Neural progenitor cell (in vitro differentiated cells): Measurements from ENCODE around the gene DSG1. TPM values are rescaled to one million over a fixed set of nuclear protein-coding genes. Genes with fewer than 3 reads are reported as not detected.

Experiments
- DNase-seq: peaks from one replicate; pipeline ENCODE4 v3.0.0-alpha.2; 2016; ENCODE audit warnings: low spot score
- H2AFZ ChIP-seq: fragments of 200-600 bp; sonication (generic); replicated peaks from 2 replicates; pipeline ENCODE4 v1.6.1; 2016; ENCODE audit warnings: antibody characterized with exemption
- H3F3A ChIP-seq: fragments of 200-600 bp; sonication (generic); 2 replicates; pipeline ENCODE4 v1.6.1; 2016; ENCODE audit warnings: antibody characterized with exemption, low read depth
- H3K27ac ChIP-seq: fragments of 200-600 bp; sonication (generic); 2 replicates; pipeline ENCODE4 v1.5.1; 2016; ENCODE audit warnings: mild to moderate bottlenecking
- H3K27me3 ChIP-seq: fragments of 200-600 bp; sonication (generic); 2 replicates; pipeline ENCODE4 v1.6.1; 2016; ENCODE audit warnings: mild to moderate bottlenecking, moderate library complexity
- H3K36me3 ChIP-seq: fragments of 200-600 bp; sonication (generic); 2 replicates; pipeline ENCODE4 v1.5.1; 2016
- H3K4me1 ChIP-seq: fragments of 200-600 bp; sonication (generic); 2 replicates; pipeline ENCODE4 v1.6.1; 2016; ENCODE audit warnings: mixed run types
- H3K4me2 ChIP-seq: fragments of 200-600 bp; sonication (generic); 2 replicates; pipeline ENCODE4 v1.6.1; 2016
- H3K4me3 ChIP-seq: fragments of 200-600 bp; sonication (generic); 2 replicates; pipeline ENCODE4 v1.5.1; 2016
- H3K79me2 ChIP-seq: fragments of 200-600 bp; sonication (generic); 2 replicates; pipeline ENCODE4 v1.6.1; 2016; ENCODE audit warnings: low read depth
- H3K9ac ChIP-seq: fragments of 200-600 bp; sonication (generic); 2 replicates; pipeline ENCODE4 v1.6.1; 2016
- H3K9me3 ChIP-seq: fragments of 200-600 bp; sonication (generic); 2 replicates; pipeline ENCODE4 v1.5.1; 2016; ENCODE audit warnings: low read depth
- H4K20me1 ChIP-seq: fragments of 200-600 bp; sonication (generic); 2 replicates; pipeline ENCODE4 v1.6.1; 2016; ENCODE audit warnings: low read depth
- H3K27ac Mint-ChIP-seq: 3 replicates; pipeline ENCODE4 v1.8.0; 2021; ENCODE audit warnings: mixed read lengths
- H3K27me3 Mint-ChIP-seq: 2 replicates; pipeline ENCODE4 v1.8.0; 2022; ENCODE audit warnings: low read depth, mild to moderate bottlenecking, inconsistent platforms, moderate library complexity, mixed read lengths; ENCODE audit not compliant: insufficient read depth
- H3K36me3 Mint-ChIP-seq: 3 replicates; pipeline ENCODE4 v1.8.0; 2021; ENCODE audit warnings: mixed read lengths
- H3K4me1 Mint-ChIP-seq: 3 replicates; pipeline ENCODE4 v1.8.0; 2021; ENCODE audit warnings: mixed read lengths
- H3K4me3 Mint-ChIP-seq: 3 replicates; pipeline ENCODE4 v1.8.0; 2021; ENCODE audit warnings: mild to moderate bottlenecking, moderate library complexity, mixed read lengths
- H3K9me3 Mint-ChIP-seq: 3 replicates; pipeline ENCODE4 v1.8.0; 2020; ENCODE audit warnings: mixed read lengths
- CTCF ChIP-seq: fragments of 200-600 bp; sonication (generic); IDR thresholded peaks from 2 replicates; pipeline ENCODE4 v1.5.1; 2017; ENCODE audit warnings: antibody characterized with exemption, mild to moderate bottlenecking
- EZH2 ChIP-seq: fragments of 200-600 bp; sonication (generic); IDR thresholded peaks from 2 replicates; pipeline ENCODE4 v1.6.1; 2017; ENCODE audit warnings: antibody characterized with exemption, mild to moderate bottlenecking, moderate library complexity
- EZH2phosphoT487 ChIP-seq: fragments of 200-600 bp; sonication (generic); IDR thresholded peaks from 2 replicates; pipeline ENCODE4 v1.6.1; 2017; ENCODE audit warnings: antibody characterized with exemption
- total RNA-seq: library from RNA; depleted of rRNA; stranded (reverse); fragments of >200 nt; gene quantifications from 2 replicates; pipeline ENCODE4 v1.2.3, GENCODE V29; 2015; ENCODE audit warnings: low replicate concordance

The DSG1 gene
- total RNA-seq, 1 donor from 2014 or later = not detected

GRCh38 chr18:31303771-31304170 lies 14.2 kb upstream of the DSG1 start:
- H3K9me3 Mint-ChIP-seq = no peaks in the 10 kb centered on the region
- Histone ChIP-seq H3K9me3 (no peaks in the 10 kb centered on the region), H3K79me2 (no peaks in the 10 kb centered on the region), H3K27ac (no peak overlapping the region), H3K27me3 (no peaks in the 10 kb centered on the region), H3F3A (peaks cover 12% of the 10 kb centered on the region), H3K4me2 (no peak overlapping the region), H3K4me1 (peaks cover 23% of the 10 kb centered on the region), H4K20me1 (no peaks in the 10 kb centered on the region), H2AFZ (no peak overlapping the region), H3K36me3 (no peaks in the 10 kb centered on the region), H3K9ac (no peak overlapping the region), H3K4me3 (no peak overlapping the region)
- TF ChIP-seq CTCF (no peak), EZH2phosphoT487 (no peak), EZH2 (no peak)
- no peaks in the 10 kb centered on the region for H3K27me3 Mint-ChIP-seq
- H3K27ac Mint-ChIP-seq = no peak overlapping the region
- H3K36me3 Mint-ChIP-seq = no peaks in the 10 kb centered on the region
- peaks cover 13% of the 10 kb centered on the region for H3K4me1 Mint-ChIP-seq
- DNase-seq = no peak
- no peak overlapping the region for H3K4me3 Mint-ChIP-seq

- Histone ChIP-seq H3K9ac (no peak overlapping the region), H3K4me1 (no peaks in the 10 kb centered on the region)
- TF ChIP-seq EZH2phosphoT487 = no peak
- TF ChIP-seq CTCF = no peak
- no peak for TF ChIP-seq EZH2
Measured at GRCh38 chr18:31309115-31309514, 8.8 kb upstream of the DSG1 start.

GRCh38 chr18:31316974-31317373 lies 986 bp upstream of the DSG1 start:
- H3K9me3 Mint-ChIP-seq = no peaks in the 10 kb centered on the region
- DNase-seq = no peak
- H3K4me2 ChIP-seq = no peak overlapping the region
- H3K36me3 ChIP-seq = no peaks in the 10 kb centered on the region
- no peak overlapping the region for H3K27ac Mint-ChIP-seq
- no peak overlapping the region for H3K4me3 ChIP-seq
- H3K27me3 Mint-ChIP-seq = peaks cover 3% of the 10 kb centered on the region
- H3K4me1 ChIP-seq = no peaks in the 10 kb centered on the region
- no peak for TF ChIP-seq EZH2
- H3K9me3 ChIP-seq = no peaks in the 10 kb centered on the region
- no peaks in the 10 kb centered on the region for H3K79me2 ChIP-seq
- H2AFZ ChIP-seq = no peak overlapping the region
- no peak overlapping the region for H3K27ac ChIP-seq
- H4K20me1 ChIP-seq = no peaks in the 10 kb centered on the region
- H3K27me3 ChIP-seq = no peaks in the 10 kb centered on the region
- no peaks in the 10 kb centered on the region for H3K36me3 Mint-ChIP-seq
- H3K4me3 Mint-ChIP-seq = no peak overlapping the region
- H3K4me1 Mint-ChIP-seq = no peaks in the 10 kb centered on the region
- no peaks in the 10 kb centered on the region for H3F3A ChIP-seq
- no peak overlapping the region for H3K9ac ChIP-seq

More at GRCh38 chr18:31309115-31309514, 8.8 kb upstream of the DSG1 start:
- no peaks in the 10 kb centered on the region for H3K36me3 Mint-ChIP-seq
- no peaks in the 10 kb centered on the region for H3K4me1 Mint-ChIP-seq
- H3K4me3 Mint-ChIP-seq = no peak overlapping the region
- Histone ChIP-seq H3K27ac (no peak overlapping the region), H3K4me2 (no peak overlapping the region), H3K4me3 (no peak overlapping the region), H3K36me3 (no peaks in the 10 kb centered on the region), H3F3A (no peaks in the 10 kb centered on the region), H4K20me1 (no peaks in the 10 kb centered on the region), H3K27me3 (no peaks in the 10 kb centered on the region), H3K9me3 (no peaks in the 10 kb centered on the region), H2AFZ (no peak overlapping the region), H3K79me2 (no peaks in the 10 kb centered on the region)
- H3K27ac Mint-ChIP-seq = no peak overlapping the region
- peaks cover 3% of the 10 kb centered on the region for H3K27me3 Mint-ChIP-seq
- no peak for DNase-seq
- H3K9me3 Mint-ChIP-seq = no peaks in the 10 kb centered on the region

- H3F3A ChIP-seq = no peaks in the 10 kb centered on the region
- Mint-ChIP-seq H3K27me3 (no peaks in the 10 kb centered on the region), H3K4me1 (no peaks in the 10 kb centered on the region), H3K27ac (no peak overlapping the region), H3K36me3 (no peaks in the 10 kb centered on the region), H3K4me3 (no peak overlapping the region), H3K9me3 (no peaks in the 10 kb centered on the region)
- no peaks in the 10 kb centered on the region for H3K27me3 ChIP-seq
- no peaks in the 10 kb centered on the region for H4K20me1 ChIP-seq
- no peak overlapping the region for H3K4me3 ChIP-seq
- H3K4me1 ChIP-seq = no peaks in the 10 kb centered on the region
- H3K9me3 ChIP-seq = no peaks in the 10 kb centered on the region
- H3K79me2 ChIP-seq = no peaks in the 10 kb centered on the region
- H3K27ac ChIP-seq = no peak overlapping the region
- no peaks in the 10 kb centered on the region for H3K36me3 ChIP-seq
- no peak overlapping the region for H2AFZ ChIP-seq
- no peak for DNase-seq
- TF ChIP-seq EZH2phosphoT487 = no peak
- TF ChIP-seq EZH2 = no peak
- no peak for TF ChIP-seq CTCF
- no peak overlapping the region for H3K4me2 ChIP-seq
- no peak overlapping the region for H3K9ac ChIP-seq
Measured at GRCh38 chr18:31321719-31322118, 3.8 kb downstream of the DSG1 start.
